ENCODE data around the gene BMP2. TPM values are rescaled to one million over a fixed set of nuclear protein-coding genes. Genes with fewer than 3 reads are reported as not detected.

Gene BMP2
- total and polyA plus RNA-seq, 3 donors from 2014 or later = 1.7 to 3.8 (median 1.8) TPM

- peak; percentile 87 for DNase-seq
These were observed 61.4 kb downstream of the BMP2 start for GRCh38 chr20:6828794-6829423.

DNA sequence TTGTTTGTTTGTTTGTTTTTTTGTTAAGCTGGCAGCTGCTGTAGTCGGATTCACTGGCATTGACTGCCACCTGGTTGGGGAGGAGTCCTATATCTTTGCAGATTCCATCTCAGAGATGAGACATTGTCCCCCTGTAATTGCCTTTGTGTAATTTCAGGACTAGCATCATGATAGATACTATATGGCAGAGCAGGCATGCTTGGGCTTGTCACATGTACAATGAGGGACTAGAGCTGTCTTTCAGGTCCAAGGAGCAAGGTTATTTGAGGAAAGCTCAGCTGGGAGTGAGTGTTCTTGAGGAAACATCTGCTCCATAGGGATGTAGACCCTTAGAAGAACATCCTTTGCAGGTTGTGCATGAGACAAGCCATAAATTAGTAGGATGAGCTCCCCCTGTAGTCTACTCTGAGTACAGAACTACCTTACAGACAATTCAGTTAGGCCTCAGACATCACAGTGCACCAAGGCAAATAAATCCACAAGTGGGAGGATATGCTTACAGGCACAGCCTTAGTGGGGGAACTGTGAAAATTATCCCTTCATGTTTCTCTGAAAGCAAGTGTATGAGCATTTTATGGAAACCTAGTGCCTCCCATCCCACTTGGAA, 62.1 kb downstream of the BMP2 start:
- DNase-seq = no peak
- intact Hi-C loops (cut with DNase I; ENCODE audit: low total_unique reads) = no loop called here
- H3K27me3 ChIP-seq = no peaks in the 10 kb centered on the region
- no peak for TF ChIP-seq POLR2A (IDR thresholded peaks at IDR 0.05)
- TF ChIP-seq, protein P1, sequence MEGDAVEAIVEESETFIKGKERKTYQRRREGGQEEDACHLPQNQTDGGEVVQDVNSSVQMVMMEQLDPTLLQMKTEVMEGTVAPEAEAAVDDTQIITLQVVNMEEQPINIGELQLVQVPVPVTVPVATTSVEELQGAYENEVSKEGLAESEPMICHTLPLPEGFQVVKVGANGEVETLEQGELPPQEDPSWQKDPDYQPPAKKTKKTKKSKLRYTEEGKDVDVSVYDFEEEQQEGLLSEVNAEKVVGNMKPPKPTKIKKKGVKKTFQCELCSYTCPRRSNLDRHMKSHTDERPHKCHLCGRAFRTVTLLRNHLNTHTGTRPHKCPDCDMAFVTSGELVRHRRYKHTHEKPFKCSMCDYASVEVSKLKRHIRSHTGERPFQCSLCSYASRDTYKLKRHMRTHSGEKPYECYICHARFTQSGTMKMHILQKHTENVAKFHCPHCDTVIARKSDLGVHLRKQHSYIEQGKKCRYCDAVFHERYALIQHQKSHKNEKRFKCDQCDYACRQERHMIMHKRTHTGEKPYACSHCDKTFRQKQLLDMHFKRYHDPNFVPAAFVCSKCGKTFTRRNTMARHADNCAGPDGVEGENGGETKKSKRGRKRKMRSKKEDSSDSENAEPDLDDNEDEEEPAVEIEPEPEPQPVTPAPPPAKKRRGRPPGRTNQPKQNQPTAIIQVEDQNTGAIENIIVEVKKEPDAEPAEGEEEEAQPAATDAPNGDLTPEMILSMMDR (IDR thresholded peaks at IDR 0.05) = peak in 1 of 3 experiments; percentile 16
- H3K9me3 ChIP-seq = no peaks in the 10 kb centered on the region
- no peaks in the 10 kb centered on the region for H3K36me3 ChIP-seq (ENCODE audit: low read depth, missing control alignments)
- H3K4me3 ChIP-seq = no peak overlapping the region
- H3K4me1 ChIP-seq = no peaks in the 10 kb centered on the region
- WGBS, 2 donors = 69 to 90% methylated on average over 1 of the region's 1 CpG
- no peak overlapping the region for H3K27ac ChIP-seq

More at GRCh38 chr20:6828794-6829423, 61.4 kb downstream of the BMP2 start:
- H3K36me3 ChIP-seq (ENCODE audit: low read depth, missing control alignments) = no peaks in the 10 kb centered on the region
- H3K4me1 ChIP-seq = no peaks in the 10 kb centered on the region
- H3K4me3 ChIP-seq = no peak overlapping the region
- H3K9me3 ChIP-seq = no peaks in the 10 kb centered on the region
- H3K27me3 ChIP-seq = no peaks in the 10 kb centered on the region
- WGBS, 2 donors = 29 to 31% methylated on average over 1 of the region's 1 CpG
- no peak overlapping the region for H3K27ac ChIP-seq
- intact Hi-C loops (cut with DNase I; ENCODE audit: low total_unique reads) = no loop called here
- TF ChIP-seq, protein P1 (IDR thresholded peaks at IDR 0.05) = peak; percentile 41 to 77 (median 68)
- TF ChIP-seq POLR2A (IDR thresholded peaks at IDR 0.05) = no peak

Data from testis (tissue), 3 donors.